ENCODE results near the gene TAS1R2.
"Not testable (repeated sequence)": the region's sequence is repeated elsewhere in the genome, so short reads cannot be mapped to it uniquely, and the experiment has no call there.

Gene TAS1R2

DNA sequence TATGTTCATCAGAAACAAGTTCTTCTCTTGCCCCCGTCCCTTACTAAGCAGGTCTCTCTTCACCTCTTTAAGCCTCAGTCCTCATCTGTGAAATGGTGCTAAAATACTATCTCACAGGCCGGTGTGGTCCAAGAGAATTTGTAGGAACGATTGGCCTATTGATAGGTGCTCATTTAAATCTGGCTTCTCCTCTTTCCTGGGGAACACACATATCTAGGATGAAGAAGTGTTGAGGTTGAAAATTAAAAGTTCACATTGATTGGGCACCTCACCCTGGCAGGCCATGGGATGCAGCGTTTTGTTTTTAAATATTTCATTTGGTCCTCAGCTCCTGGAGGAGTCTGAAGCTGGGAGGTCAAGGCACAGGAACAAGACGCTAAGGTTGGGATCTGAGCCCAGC is 8.9 kb upstream of the TAS1R2 start:
- no peak for DNase-seq

DNA sequence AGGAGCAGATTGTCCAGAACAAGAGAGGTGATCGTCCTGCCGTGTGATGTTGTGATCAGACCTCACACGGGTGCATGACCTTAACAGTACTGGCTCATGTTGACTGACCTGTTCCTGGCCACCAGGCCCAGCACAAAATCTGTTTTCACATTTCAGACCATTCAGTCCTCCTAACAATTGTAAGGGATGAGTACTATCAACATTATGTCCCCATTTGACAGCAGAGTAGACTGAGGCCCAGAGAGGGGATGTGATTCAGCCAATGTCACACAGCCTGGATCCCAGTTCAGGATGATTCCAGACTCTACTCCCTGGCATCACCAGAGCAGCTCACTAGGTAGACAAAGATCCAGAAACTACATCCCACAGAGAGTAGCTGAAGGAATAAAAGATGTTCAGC is 7.4 kb upstream of the TAS1R2 start:
- DNase-seq: no peak

GRCh38 chr1:18866314-18866713 is 6.9 kb upstream of the TAS1R2 start:
- no peak for DNase-seq

- DNase-seq: no peak
Measured at GRCh38 chr1:18865176-18865575, 5.7 kb upstream of the TAS1R2 start.

DNA sequence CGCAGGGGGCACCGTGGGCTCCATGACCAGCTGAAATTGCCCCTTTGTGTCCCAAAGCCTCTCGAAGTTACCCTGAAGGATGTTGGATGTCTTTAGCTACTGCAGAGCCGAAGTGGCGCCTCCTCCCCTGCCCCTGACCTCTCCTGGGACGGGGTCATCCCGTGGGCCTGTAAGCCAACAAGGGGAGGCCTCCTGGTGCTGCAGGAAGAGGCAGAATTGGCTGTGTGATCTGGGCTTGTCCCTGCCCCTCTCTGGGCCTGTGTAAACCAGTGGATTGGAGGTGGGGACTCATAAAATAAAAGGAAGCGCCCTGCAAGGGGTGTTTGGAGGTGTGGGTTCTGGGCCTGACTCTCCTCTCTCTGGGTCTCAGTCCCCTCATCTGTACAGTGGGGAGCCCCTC is 2.1 kb upstream of the TAS1R2 start:
- no peak for DNase-seq

DNA sequence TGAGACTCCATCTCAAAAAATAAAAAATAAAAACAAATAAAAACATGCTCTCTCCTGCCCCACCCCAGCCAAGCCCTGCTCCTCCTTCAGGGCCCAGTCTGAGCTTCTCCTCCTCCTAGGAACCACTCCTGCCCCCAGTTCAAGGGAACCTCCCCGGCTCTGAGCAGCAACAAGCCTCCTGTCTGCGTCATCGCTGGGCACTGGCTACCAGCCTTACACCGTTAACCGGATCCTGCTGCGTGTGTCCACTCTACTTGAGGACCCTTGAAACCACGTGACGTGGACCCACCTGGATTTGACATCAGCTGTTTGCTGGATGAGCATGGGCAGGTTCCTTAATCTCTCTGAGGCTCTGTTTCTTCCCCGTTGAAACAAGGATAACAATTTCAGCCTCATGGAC is 1.6 kb upstream of the TAS1R2 start:
- no peak for DNase-seq

DNA sequence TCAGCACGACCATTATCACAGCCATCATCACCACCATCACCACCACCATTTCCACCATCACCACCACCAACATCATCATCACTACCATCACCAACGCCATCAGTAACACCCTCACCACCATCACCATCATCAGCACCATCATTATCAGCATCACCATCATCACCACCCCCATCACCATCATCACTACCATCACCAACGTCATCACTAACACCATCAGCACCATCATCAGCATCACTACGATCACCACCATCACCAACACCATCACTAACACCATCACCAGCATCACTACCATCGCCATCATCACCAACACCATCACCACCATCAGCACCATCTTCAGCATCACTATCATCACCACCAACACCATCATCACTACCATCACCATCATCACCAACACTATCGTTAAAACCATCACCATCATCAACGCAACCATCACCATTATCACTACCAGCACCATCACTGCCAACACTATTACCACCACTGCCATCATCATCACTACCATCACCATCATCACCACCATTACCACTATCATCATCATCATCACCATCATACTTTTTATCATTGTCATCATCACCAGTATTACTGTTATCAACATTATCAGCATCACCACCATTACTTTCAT is 1.3 kb downstream of the TAS1R2 start:
- DNase-seq: no peak

GRCh38 chr1:18856435-18856834 is 3.0 kb downstream of the TAS1R2 start:
- DNase-seq: no peak

GRCh38 chr1:18855573-18855972 is 3.9 kb downstream of the TAS1R2 start:
- no peak for DNase-seq

DNA sequence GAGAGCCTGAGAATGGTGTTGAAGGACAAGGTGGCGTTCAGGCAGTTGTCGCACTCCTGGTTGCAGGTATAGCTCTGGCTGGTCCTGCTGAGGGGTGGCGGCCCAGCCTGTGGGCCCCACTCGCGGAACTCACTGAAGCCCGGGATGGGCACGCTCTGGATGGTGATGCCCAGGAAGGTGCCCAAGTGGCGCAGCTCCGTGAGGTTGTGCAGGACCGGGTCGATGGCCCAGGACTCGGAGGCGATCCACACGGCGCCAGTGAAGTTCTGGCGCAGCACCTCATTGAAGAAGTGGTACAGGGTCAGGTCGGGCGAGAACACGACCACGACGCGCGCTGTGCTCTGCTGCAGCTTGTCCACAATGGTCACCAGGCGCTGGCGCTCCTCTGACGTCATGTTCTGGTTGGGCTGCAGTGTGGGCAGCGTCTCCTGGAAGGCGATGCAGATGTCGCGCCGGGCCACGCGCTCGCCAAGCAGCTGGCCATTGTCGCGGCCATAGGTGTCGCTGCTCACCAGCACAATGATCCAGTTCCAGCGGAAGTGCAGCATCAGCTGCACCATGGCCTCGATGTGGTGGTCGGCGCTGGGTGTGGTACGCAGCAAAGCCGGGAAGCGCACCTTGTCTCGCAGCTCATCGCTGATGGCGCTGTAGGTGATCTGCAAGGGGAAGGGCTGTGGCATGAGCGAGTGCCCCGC is 5.0 kb downstream of the TAS1R2 start:
- DNase-seq: no peak

DNA sequence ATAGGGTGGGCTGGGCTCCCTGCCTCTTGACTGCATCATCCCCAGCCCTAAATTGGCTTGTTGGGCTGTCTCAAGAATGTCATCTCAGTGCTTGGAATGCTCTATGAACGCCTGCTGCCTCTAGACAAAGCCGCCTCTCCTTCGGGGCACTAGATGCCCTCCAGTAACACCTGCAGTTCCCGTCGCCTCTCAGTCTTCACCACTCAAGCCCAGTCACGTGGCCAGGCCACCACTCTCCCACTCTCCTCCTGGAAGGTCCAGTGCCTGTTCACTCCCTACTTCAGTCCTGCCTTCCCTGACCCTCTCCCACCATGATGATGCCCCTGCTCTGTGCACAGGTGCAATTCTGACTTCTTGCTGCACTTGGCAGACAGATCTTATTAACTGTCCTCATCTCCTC is 7.0 kb downstream of the TAS1R2 start:
- DNase-seq: no peak

DNA sequence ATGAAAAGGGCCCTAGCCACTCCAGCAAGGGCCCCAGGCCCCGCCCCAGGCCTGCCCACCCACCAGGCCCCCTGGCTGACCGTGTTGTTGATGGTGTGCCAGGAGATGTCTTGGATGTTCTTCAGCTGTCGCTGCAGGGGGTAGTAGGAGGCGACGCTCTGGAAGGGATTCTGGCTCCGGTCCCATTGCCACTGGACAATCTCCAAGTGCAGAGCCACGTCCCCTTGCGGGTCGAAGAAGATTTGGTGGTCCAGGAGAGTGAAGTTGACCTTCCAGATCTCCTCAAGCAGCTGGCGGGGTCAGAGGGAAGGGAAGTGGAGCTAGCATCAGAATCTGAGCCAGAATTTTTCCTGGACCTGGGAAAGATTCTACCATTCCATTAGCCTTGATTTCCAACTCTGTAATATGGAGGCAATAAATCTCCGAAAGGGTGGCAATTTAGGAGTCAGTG is 10.2 kb downstream of the TAS1R2 start:
- no peak for DNase-seq

GRCh38 chr1:18847723-18848122 is 11.7 kb downstream of the TAS1R2 start:
- DNase-seq: not testable (repeated sequence)

DNA sequence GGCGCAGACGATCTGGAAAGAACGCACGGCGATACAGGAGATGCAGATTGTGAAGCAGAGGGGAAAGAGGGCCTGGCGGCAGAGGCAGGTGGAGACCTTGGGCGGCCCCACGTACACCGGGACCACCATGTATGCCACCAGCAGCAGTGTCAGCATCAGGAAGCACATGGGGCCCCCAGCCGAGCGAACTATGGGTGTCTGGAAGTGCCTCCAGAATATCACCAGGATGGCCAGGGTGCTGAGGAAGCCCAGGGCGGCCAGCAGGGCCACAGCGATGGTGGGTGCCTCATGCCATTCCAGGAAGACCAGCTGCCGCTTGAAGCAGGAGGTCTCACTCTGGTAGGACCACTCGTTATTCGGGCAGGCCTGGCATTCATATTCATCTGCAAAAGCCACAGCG is 19.3 kb downstream of the TAS1R2 start:
- no peak for DNase-seq

DNA sequence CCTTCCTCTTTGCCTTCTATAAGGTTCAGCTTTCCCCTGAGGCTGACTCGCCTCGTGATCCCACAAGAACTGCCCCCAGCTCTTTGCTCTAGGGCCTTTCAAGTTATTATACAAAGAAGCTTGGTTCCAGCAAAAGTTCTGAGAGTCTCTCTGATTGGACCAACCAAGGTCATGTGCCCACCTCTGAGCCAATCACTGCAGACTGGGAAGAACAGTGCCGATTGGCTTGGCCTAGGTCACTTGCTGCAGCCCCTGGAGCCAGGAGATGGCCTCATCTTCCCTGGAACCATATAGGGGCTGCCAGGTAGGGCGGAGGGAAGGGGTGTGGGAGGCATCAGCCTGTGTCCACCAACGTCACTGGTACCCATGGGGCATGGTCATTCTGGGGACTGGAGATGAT is 22.8 kb downstream of the TAS1R2 start:
- DNase-seq: no peak

- DNase-seq: not testable (repeated sequence)
Measured at GRCh38 chr1:18832319-18832718, 27.1 kb downstream of the TAS1R2 start.

GRCh38 chr1:18831656-18832055 is 27.8 kb downstream of the TAS1R2 start:
- DNase-seq: no peak

DNA sequence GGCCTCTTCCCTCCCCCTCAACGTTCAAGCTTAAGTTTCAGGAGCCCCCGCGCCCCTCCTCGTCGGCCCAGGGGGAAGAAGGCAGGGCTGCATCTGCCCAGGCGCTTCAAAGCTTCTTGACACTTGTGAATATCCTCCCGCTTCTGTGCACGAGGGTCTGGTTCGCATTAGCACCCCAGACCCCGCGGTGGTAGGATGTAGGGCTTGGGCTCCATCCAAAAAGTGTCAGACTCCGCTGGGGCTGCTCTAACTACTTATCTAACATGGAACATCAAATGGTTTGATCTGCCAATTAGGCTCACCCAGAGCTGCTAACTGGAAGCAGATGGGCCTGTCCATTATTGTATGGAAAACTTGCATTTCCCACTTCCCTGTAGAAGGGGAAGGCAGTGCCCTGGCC is 28.9 kb downstream of the TAS1R2 start:
- no peak for DNase-seq

GRCh38 chr1:18829671-18830070 is 29.8 kb downstream of the TAS1R2 start:
- no peak for DNase-seq

DNA sequence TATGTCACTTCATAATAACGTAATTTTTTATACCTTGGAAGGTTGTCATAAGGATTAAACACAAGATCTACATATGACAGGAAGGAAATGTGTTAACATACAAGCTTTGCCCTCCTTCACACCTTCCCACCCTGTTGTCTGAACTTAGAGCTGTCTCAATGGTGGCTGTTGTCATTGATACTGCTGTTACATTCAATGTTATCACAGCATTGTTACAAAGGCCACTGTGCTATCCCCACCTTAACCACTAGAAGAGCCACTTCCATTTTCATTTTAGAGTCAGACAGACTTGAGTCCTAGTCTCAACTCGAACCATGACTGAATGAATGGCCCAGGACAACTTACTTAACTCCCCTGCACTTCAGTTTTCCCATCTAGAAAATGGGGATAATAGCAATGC is 31.2 kb downstream of the TAS1R2 start:
- no peak for DNase-seq

GRCh38 chr1:18823438-18823837 is 36.0 kb downstream of the TAS1R2 start:
- DNase-seq: no peak

DNA sequence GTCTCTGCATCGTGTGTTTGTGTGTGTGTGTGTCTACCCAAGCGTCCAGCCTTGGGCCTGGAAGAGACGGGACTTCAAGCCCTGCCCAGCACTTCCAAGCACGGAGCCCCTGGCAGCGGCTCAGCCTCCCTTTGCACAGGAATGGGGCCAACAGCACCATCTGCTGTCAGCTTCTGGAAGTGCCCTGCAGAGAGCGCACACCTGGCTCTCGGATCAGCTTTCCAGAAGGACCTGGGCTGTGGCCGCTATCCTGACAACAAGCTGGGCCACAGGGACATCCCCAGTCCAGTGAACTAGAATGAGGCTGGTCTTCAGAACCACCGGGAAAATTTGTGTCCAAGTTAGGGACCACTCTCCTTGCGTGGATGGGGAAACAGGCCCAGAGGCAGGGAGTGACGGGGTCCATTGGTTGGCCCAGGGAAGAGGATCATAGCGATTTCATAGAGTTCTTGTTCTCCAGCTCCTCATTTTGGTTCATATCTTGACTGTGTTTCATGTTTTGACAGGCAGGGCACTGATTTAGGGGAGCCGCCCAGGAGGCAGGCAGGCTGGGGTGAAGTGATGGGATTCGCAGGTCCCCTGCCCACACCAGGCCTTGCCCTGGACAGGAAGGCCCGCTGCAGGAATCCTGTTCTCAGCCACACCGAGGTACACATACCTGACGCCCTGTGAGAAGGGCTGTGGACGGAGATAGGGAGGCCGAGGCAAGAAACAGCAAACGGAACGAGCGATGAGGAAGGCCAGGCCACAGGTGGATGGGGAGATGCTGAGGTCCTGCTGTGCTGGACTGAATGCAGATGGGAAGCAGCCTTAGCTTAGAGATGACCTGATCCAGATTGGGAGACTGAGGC is 38.4 kb downstream of the TAS1R2 start:
- no peak for DNase-seq

DNA sequence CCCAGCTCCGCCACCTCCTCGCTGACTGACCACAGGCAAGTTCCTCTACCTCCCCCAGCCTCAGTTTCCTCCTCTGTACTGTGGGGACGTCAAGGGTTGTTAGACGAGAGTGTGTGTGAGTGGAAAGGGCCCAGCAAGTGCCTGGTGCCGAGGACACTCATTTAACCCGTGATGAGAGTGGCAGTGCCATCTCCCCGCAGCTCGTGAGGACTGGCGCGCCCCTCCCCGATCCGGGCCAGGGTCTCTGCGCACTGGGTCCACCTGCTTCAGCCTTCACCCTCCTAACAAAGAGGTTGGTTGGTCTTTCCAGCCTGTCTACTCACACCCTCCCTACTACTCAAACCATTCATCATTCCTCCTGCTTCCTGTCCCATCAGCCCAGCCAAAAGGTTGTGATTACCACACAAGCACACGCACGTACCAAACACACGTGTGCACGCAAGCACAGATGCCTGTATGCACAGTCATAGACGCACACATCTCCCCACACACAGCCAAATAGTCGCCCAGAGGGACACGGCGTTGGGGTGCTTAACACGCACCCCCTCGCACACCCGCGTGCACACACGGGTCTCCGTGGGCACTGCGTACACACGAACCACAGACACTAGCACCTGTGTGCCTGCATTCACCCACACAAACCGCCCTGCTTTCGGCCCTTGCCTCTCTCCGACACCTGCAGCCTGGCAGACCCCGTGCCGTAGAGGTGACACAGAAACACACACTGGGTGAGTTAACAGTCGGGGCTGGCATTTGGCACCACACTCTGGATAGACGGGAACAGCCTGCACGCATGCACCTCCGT is 39.3 kb downstream of the TAS1R2 start:
- no peak for DNase-seq
